KBM-7 (cell line): ENCODE data around the gene CCN5.
"Not testable (repeated sequence)": the region's sequence is repeated elsewhere in the genome, so short reads cannot be mapped to it uniquely, and the experiment has no call there.

Experiments used
- DNase-seq: peaks from one replicate; pipeline ENCODE4 v3.0.0-alpha.2; 2015
- in situ Hi-C: fragments of 300-500 bp; cut with MboI; formaldehyde crosslinking; loops from 2 replicates; pipeline ENCODE4 v1.14.3; 2020; ENCODE audit warnings: low sequenced_read_pairs, low pct_unique_long_range_greater_than_20kb, mixed read lengths

Gene CCN5

DNA sequence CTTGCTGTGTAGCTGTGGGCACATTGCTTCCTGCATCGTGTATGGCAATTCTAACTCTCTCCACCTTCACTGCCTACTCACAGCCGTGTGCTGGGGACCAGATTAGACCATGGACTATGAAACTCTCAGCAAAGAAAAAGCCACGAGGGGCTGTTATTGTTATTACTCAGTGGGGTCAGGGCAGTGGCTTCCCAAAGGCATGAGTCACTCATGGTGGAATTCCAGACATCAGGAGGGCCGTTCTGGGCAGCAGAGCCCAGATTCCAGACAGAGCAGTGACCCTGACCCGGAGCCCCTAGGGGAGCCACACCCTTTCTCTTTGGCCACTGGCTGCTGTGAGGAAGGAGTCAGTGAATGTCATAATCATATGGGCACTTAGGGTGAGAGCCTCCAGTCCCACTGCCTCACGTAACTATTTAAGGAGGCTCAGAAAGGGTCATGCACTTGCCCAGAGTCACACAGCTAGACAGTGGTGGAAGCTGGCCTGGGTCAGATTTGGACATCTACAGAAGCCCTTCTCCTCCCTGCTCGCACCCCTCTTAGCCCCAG lies 22.2 kb upstream of the CCN5 start:
- no peak for DNase-seq

DNA sequence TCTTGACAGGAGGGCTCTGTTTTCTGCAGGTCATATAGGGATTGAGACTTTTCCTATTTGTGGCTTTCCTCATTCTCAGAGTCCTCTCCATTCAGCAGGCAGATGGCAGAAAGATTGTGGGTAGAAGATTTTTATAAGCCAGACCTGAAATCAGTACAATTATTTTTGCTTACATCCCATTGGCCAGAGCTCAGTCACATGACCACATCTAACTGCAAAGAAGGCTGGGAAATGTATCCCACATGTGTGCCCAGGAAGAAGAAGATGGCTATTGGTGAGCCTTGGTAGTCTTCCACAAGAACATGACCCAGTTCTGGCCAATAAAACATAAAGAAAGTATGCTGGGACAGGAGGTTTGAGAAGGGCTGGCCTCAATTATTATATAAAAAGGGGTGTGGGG lies 21.5 kb upstream of the CCN5 start:
- in situ Hi-C loops: no loop called here
- no peak for DNase-seq

More for the DNA sequence above, 22.2 kb upstream of the CCN5 start:
- in situ Hi-C loops: no loop called here

DNA sequence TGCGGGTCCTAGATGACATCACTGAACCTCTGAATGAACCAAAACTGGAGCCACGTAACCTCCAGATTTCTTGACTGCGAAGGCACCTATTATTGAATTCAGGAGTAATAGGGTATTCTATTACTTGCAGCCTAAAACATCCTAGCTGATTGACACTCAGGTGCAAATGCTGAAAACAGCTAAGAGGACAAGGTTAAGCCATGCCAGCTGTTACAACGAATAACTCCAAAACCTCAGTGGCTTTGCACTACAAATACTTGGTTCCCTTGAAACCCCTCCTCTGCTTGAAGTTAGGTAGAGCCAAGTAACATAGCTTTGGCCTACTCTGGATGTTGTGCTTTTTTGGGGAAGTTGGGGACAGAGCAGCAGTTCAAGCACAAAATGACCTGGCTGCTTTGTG lies 21.0 kb upstream of the CCN5 start:
- no peak for DNase-seq
- in situ Hi-C loops: no loop called here

DNA sequence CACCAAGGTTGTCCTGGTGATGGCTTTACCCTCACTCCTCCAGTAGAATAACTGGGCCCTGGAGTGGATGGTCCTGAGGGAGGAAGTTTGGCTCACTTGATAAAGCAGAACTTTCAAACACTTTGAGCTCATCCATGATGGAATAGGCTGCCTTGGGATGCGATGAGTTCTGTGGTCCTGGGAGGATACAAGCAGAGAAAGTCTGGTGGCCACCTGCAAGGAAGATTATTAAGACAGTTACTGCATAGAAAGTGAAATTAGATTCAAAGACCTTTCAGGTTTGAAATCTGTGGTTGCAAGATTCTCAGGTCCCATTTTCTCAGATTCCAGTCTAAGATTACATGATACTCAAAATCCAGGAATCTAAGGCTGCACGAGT lies 19.9 kb upstream of the CCN5 start:
- no peak for DNase-seq
- in situ Hi-C loops: no loop called here

DNA sequence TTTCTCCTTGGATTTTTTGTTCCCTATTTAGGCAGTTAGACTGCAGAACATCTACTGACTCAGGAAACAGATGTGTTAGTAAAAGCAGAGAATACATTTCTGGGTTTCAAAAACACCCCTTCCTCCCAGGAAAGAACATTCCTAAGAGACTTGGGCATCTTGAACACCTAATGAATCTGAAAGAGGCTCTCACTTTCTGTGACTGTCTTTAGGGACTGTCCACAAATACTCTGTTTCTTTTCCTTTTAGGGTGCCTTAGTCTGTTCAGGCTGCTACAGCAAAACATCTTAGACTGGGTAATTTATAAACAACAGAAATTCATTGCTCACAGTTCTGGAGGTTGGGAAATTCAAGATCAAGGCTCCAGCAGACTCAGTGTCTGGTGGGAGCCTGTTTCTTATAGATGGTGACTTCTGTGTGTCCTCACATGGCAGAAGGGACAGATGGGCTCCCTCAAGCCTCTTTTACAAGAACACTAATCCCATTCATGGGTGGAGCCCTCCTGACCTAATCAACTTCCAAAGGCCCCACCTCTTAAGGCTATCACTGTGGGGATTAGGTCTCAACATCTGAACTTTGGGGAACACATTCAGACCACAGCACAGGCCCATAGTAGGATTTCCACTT lies 19.4 kb upstream of the CCN5 start:
- in situ Hi-C loops: no loop called here
- DNase-seq: no peak

DNA sequence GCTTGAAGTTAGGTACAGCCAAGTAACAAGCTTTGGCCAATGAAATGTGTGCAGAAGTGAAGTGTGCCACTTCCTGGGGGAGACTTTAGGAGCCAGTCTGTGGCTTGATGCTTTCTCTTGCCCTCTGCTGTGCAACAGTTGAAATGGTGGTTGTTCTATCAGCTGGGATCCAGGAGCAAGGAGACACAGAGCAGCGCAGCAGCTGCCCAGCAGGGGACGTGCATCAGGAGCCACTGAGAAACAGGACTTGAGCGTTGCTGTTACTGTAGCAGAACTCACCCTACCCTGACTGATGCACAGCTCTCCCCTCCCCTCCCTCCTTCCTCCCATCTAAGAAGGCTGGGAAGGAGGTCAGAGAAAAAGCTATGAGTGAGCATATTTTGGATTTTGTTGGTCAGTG lies 18.9 kb upstream of the CCN5 start:
- no peak for DNase-seq
- in situ Hi-C loops: no loop called here

DNA sequence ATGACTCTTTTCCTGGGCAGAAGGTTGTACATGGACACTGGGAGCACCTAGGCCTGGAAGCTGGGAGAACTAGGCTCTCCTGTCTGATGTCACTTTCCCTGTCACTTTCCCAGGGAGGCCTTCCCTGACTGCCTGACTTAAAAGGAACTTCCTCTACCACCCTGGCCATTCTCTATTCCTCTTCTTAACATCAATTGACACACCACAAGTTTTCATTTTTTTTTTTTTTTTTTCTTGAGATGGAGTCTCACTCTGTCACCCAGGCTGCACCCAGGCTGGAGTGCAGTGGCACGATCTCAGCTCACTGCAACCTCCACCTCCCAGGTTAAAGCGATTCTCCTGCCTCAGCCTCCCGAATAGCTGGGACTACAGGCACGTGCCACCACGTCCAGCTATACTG lies 18.1 kb upstream of the CCN5 start:
- in situ Hi-C loops, DNase-seq: not testable (repeated sequence)

DNA sequence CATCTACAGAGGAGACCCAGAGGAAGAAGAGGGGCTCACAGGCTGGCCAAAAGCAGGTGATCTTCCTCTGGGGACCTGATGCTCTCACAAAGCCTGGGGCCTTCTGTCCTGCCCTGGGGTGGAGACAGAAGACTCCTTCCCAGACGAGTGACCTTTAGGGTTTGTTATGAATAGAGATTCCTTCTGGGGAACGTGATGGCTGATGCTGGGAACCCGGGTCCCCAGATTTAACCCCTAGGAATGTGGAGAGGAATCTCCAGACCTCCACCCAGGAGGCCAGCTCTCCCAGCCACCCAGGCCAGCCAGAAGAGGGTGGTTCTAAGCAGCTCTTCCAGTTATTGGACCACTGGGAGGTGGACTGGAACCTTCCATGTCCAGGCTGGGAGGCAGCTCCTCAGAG lies 16.8 kb upstream of the CCN5 start:
- in situ Hi-C loops: no loop called here
- no peak for DNase-seq

DNA sequence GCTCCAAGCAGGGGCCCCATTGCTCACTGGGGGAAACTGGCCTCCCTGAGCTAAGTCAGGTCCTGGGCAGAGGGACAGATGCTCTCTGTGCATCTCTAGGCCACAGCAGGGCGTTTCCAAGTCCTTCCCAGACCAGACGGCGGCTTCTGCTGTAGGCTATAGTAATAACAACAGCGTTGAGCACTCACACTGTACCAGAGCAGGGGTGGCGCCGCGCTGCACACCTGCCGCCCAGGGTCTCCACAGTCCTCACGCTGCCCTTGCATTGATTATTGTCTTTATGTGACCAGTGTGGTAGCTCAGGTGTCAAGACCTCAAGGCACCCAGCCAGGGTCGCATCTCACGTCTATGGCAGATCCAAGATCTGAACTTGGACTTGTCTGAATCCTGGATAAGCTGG lies 14.9 kb upstream of the CCN5 start:
- no peak for DNase-seq
- in situ Hi-C loops: no loop called here

DNA sequence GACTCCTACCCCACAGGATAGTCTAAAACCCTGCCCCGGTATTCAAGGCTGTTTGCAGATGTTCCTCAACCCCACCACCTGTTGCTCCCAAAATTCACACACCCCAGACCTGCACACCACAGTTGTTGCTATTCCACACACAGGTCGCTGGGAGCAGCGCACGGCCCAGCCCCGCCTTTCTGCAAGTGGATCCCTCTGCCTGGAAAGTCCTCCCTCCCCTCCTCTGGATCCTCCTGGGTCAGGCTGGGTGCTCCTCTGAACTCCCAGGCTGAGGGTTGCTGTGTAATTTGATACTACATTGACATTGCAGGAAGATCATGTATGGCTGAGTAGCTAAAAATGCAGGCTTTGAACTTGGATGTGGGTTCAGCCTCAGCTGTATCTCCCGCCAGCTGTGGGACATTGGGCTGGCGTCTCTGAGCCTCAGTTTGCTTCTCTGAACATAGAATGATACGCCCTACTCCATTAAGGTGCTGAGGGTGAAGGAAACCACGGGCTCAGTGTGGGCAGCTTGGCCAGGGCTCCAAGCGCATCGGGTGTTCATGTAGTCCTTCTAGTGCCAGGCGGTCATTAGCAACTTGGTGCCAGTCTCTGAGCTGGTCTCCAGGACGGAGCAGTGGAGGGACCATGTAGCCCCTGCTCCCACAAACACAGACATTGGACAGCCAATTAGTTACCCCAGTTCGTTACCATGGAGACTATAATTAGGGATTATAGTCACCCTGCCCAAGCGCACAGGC lies 13.9 kb upstream of the CCN5 start:
- in situ Hi-C loops: no loop called here
- no peak for DNase-seq

DNA sequence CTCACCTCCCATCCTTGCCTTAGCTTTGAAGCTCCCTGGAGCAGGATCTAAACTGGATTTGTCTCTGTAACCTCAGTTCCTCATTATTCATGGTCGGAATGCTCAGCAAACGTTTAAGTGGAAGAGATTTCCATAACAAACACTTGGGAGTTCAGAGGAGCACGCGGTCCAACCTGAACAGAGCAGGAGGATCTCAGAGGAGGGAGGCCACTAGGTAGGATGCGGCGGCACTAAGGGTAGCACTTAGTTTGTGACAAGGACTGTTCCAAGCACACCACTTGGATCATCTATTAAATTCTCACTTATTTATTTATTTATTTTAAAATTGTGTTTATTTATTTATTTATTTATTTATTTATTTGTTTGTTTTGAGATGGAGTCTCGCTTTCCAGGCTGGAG lies 13.3 kb upstream of the CCN5 start:
- no peak for DNase-seq
- in situ Hi-C loops: no loop called here

DNA sequence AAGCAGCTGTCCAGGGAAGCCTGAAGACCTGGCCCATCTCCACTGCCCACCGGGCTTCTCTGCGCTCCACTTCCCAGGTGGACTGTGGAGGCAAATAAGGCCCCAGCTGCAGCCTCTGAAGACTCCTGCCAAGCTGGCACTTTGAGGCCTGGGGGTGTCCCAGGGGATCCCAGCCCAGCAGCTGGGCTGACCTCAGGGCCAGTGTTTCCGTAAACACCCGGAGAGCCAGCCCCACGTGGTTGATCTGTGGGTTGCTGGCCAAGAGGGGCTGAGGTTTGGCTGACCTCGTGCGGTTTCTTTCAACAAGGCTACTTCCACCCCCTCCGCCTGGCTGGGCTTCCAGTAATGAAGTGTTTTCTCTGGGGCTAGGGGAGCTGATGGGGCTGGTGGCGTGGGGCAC lies 12.4 kb upstream of the CCN5 start:
- DNase-seq: no peak
- in situ Hi-C loops: no loop called here

DNA sequence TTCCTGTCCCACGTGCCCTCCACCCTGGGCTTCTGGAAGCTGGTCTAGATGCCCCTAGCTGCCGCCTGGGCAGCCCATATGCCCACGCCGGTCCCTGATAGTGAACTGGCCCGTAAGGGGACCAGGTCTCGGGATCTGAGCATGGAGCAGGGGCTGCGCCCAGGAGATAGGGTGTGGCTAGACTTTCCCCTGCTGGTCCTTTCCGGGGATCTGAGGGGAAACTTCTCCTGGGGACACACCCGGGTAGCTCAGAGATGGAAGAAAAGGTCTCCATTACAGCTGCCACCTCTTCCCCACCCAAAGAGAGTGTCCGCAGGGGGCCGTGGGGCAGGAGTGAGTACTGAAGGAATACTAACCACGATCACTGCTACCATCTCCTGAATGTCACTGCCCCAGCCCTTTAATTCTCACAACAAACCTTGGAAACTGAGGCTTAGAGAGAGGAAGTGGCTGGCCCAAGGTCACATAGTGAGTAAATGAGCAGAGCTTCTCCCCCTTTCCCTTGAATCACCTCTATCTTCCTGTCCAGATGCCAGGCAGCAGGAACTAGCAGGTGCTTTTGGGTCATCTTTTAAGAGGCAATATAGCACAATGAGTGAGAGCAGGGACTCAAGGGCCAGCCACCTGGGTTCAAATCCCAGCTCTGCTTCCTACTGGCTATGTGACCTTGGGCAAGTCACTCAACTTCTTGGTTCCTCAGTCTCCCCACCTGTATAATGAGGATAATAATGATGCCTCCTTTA lies 11.8 kb upstream of the CCN5 start:
- in situ Hi-C loops: no loop called here
- no peak for DNase-seq

DNA sequence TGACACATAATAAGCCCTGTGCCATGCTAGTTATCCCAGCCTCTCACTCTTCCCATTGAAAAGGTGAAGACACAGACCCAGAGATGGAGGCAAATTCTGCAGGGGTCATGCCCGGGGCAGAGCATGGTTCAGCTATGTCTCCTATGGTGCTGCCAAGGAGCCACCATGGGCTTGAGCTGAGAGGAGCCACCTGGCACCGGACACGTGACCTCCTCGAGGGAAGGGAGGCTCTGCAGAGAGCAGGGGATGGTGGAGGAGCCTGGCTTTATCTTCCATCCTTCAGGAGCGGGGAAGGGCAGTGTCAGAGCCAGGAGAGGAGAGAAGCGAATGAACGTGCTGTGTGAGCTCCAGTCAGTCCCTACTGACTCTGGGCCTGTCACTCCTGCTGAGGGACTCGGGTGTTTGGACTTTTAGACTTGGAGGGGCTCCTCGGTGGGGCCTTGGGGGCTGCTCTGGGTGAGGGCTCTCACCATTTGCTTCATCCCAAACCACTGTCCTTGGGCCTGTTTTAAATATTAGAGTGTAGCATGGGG lies 11.1 kb upstream of the CCN5 start:
- no peak for DNase-seq
- in situ Hi-C loops: no loop called here

DNA sequence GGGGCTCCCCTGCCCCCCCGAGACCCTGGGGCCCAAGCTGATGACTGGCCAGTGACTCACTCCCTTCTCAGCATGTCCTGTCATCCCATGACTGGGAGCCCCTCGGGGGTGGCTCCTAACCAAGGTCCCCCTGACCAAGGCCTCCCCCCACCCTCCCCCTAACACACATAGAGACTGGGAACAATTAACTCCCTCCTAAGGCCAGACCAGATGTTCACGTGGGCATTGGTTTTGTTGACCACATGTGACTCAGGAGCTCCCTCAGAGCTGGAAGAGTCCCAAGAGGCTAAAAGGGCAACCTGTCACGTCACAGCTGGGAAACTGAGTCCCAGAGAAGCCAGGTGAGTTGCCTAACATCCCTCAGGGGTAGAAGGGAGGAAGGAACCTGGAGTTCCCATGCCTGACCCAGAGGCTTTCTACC lies 10.6 kb upstream of the CCN5 start:
- DNase-seq: no peak
- in situ Hi-C loops: no loop called here

DNA sequence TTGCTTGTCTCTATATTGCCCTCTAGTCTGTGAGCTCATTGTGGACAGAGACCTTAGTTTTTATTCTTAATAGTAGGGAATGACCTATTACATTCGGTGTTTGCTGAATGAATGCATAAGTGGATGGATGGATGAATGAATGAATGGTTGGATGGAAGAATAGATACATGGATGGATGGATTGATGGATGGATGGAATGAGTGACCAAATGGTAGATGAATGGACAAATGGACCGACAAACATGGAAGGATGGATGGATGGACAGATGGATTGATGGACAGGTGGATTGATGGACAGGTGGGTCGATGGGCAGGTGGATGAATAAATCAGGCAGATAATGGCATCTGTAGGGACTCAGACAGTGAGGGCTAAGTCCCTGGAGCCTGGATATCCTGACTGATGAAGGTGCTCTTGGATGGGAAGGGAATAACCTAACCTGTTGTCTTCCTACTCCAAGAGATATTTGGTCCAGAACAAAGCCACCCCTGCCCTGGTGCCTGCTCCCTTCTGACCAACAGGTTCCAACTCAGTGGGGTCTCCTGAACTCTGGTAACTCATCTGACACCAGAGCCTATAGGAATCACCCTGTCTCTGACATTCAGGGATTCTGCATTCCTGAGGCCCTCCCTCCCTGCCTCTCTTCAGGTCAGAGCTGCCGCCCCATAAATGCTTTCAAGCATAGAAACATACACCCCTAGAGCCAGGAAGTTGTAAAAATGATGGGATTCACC lies 9.6 kb upstream of the CCN5 start:
- in situ Hi-C loops: no loop called here
- DNase-seq: no peak

DNA sequence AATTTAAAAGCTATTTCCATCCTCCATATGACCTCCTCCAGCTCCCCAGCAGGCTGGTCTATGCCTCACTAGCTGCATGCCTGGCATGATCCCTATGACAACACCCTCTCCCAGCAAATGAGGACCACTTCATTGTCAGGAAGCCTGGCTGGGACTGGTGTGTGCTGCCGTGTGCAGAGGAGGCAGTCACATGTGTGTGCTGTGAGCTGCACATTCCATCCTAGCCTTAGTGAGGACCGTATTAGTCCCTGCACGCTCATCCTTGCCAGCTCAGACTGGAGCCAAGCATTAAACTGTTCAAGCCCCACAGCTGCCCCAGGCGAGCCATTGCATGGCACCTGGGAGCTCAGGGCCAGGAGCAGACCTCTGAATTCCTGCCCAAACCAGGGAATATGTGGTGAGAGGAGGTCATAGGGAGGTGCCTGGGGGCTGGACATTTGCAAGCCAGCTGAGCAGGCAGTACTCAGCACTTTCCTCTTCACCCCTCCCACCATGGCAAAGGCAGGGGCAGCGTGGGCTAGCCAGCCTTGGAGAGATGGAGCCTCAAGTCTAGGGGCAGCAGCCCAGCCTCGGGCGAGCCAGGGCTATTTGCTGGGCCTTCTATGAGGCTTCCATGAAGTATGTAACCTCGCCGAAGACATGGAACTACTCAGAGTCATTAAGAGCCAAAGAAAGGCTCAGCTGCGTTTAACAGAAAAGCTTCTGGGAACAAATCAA lies 8.7 kb upstream of the CCN5 start:
- in situ Hi-C loops: no loop called here
- DNase-seq: no peak

DNA sequence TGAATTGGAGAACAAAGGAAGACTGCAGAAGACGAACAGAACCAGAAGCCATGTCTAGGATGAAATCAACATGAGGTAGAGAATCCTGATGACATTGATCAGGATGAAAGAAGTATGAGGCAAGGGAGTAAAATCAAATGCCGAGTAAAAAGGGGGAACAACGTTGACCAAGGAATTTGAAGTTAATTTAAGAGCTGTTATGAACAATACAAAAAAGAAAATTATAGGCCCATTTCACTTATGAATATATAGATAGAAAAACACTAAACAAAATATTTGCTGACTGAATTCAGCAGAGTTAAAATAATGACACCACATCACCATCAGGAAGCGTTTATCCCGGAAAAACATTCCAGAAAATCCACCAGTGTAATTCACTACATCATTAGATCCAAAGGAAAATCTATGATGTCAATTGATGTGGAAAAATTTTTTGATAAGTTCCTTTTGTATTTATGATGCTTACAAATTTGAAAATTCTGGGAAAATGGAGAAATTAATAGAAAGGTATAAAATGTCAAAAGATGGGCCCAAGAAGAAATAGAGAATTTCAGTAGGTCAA lies 8.1 kb upstream of the CCN5 start:
- DNase-seq: no peak
- in situ Hi-C loops: no loop called here
